ENCODE measurements around the gene LRRC8B.

Gene LRRC8B

DNA sequence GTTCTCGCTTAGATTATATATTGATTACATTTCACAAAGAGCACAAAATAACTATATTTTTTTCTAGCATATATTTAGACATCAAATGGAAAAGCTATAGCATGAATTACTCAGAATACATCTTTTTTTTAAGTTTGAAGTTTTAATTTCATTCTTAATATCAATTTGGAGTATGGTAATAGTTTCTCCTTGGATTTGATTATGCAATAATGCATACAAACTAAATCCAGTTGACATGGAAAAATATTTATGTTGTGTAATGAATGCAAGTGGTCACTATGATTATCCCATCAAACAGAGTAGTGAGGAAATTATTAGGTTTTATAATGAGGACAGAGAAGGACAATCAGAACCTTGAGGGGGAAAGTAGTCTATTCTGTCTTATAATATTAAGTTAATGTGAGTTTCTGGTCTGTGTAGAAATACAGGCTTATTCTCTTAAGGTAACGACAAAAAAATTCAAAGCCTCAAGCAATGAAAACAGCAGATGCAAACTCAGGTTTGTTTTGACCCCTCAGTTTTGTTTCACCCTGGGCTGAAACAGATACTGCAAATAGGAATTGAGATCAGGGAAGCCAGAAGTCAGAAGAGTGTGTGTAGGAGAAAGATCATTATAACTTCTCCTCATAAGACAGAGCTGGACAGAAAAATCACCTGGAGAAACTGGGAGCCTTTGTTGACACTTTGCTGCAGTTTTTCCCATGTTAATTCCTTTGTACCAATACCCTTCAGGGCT is 23.7 kb downstream of the LRRC8B start:
- ATAC-seq: no peak

DNA sequence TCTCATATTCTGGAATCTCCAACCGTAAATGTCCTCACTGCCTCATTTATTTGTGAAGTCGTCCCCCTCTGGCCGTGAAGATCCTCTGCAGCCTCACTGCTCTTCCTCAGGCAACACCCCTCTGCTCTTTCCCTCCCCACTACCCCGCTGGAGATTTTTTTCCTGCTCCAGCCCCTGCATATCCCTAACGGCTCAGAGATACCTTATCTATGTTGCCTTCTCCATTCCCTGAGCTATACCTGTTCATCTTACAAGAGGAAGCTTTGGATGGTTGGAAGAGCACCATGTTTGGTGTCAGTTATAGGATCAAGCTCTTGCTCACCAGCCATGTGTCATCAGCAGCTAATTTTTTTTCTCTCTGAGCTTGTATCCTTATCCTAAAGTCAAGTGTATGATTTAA is 26.4 kb downstream of the LRRC8B start:
- no peak for ATAC-seq

DNA sequence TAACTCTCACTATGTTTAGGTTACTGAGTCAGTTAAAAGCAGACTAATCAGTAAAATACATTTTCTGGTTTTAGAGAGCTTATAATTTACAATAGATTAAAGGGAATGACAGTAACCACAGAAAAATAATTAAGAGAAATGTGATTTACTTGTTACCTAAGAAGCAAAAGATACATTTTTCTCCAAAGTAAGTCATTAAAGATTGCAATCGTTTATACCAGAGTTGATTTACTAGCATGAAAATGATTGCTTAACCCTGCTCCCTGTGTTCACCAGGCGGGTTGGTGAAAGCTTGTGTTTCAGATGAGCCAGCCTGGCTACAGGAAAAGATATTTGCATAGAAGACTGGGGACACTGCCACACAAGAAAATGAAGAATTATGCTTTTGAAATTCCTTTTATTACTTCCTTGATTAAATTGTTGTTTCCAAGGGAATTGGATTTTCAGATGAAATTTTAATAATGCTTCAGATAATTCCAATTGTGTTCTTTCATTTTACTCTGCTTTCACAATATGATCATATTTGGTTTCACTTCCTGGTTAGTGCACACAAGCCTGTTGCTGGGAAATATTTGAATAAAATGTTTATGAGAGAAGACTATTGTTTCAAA is 27.9 kb downstream of the LRRC8B start:
- no peak for ATAC-seq

DNA sequence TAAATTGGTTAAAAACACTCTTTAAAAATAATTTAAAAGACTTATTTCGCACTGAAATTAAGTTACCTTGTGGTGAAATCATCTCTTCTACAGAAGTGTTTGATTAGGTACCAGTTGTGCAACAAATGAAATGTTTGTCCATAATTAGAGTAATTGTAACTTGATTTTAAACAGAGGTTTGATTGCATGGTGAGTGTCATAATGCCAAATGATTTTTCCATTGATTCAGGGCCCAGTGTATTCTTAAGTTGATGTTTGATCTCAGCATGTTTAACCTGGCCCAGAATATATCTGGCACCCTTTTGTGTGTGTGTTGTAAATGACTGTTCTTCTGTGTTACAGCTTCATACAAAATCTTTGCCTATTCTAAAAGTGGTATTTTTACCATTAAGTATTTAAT is 28.5 kb downstream of the LRRC8B start:
- ATAC-seq: no peak

DNA sequence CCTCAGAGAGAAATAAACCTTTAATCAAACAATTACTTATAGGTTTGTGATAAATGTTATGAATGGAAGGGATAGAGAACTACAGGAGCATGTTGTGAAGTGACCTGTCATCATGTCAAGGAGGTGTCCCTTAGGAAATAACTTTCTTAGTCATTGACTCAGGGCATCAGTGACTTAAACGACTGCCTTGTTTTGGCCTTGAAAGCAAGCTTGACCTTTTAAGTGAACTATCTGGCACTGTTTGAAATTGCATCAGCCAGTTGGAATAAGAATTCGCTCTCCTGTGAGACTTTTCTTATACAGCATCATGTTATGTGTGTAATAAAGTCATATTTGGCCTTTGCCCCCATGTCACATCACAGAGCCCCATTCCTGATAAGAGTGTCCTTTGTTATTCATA is 30.9 kb downstream of the LRRC8B start:
- ATAC-seq: peak in 1 of 2 donors; percentile 9

DNA sequence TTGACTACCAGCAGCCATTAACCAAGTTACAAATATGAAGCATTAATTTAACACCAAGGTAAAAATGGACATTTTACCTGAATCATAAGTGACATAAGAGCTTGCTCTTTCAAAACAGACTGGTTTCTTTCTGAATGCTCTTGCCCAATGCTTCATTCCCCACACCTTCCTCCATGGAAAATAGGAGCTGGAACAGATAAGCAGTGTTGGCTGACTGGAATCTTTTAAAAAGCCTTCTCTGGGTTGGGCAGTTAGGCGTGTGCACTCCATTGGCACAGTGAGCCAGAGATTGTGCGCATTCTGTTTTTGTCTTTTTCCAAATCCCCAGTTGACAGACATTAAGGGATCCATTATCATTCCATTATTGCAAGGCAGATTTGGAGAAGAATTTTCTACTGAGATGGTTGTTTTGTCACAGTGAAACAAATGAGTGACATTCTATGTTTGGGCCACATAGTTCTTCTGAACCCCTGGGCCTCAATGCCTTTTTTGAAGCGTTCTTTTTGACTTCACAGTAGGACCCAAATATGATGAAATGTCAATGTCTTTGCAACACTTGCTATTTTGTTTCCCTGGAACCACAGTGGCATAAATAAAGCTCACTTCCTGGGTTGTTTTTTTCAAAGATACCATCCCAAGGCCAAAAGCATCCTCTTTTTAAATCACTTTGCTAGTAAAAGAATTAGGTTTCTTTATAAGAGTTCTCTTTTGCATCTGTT is 32.3 kb downstream of the LRRC8B start:
- ATAC-seq: no peak

DNA sequence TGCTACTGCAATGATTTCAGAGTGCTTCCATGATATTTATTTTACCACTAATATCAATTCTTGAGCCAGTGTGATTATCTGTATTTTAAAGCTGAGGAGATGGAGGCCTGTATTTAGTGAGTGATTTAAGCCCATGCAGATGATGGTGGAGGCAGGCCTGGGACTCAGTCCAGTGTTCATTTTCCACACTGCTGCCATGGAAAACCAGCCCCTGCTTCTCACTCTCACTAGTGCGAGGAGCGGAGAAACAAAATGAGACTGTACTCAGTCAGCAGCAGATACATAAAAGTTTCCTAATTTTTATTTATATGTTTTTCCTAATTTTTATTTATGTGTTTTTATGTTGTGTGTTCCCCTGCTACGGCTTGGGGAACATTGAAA is 32.8 kb downstream of the LRRC8B start:
- ATAC-seq: no peak

DNA sequence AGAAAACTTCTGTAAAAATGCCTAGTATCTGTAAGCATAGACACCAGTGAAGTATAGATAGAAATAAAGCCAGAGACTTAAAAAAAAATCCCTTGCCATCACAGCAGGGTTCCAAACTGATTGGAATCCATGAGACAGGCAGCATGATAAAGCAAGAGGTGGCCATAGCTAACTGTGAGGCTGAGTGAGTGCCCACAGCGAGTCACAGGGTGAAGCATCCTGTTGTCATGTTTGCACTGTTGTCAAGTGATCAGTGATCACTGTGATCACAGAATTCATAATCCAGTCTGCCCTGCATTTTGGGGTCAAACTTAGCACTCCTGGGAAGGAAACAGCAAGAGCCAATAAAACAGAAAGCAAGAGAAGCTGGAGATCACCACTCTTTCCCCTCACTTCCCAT is 33.3 kb downstream of the LRRC8B start:
- ATAC-seq: peak; percentile 81 to 94

DNA sequence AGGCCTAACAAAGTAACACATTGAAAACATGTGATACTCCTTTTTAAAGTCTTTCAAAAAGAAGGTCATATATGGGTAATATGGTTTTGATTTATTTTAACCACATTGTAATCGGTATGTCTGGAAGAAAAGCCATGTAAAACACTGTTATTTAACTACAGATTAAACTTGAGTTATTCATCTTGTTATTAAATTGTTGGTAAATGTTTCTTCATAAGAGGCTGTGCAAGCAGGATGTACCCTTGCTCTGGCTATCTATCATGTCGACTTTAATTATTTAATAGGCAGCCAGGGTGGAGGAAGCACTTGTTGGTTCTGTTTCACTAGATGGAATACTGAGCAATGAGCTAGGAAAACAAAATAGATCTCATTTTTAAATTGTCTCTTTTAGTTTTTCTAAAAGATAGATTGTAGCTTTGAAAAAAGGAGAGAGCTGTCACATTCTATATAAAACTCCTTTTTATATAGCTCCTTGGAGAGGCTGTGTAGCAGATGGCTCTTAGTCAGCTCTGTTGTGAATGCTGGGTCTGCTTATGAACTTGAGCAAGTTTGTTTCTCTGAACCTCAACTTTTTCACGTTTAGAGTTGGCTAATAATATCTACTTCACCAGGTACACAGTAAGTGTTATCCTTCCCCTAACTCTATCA is 39.5 kb downstream of the LRRC8B start:
- ATAC-seq: no peak

DNA sequence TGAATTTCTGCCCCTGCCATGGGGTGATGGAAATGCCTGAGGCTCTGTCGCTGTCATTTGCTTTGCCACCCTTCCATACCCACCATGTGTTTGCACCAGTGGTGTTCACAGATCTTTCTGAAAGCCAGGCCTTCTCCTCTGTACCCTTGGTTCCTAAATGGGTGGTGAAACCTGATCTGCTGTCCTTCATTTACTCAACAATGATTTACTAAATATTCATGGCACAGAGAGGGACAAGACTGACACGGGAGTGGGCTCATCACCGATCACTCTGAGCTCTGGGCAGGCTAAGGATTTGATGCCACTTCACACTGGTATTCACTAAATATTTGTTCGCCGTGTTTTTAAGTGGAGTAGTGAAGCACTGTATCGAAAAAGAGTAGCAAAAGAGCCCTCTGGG is 40.9 kb downstream of the LRRC8B start:
- ATAC-seq: no peak

DNA sequence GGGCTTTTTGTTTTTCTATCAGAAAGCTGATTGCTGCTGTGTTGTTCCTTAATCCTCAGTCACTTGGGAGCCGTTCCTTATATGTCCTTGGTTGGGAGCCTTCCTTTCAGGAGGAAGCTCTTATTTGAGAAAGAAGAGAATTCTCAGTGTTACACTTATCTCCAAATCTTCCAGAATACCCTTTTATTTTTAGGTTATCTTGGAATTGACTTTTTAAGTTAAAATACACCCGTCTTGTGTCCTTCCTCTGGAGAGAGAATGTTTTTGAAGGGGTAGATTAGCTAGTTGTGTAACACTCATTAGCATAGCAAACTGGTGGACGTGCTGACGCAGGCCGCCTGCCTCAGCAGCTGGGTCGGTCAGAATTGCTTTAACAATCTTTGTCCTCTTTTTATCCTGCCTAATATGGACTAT is 42.1 kb downstream of the LRRC8B start:
- ATAC-seq: no peak

DNA sequence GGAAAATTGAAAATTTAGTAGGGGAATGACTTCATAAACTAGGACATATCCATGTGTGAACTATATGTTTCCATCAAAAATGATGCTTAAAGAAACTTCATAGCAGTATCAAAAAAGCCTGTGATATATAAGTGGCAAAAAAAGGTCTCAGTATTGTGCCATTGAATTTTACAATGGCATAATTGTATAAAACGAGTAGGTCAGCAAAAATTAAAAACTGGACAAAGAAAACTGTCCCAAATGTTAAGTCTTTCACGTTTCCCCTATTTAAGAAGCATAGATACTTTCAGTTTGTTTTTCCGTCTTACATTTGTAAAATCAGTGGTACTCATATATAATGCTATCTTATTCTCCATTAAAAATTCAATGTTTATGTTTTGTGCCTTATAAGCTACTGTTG is 43.2 kb downstream of the LRRC8B start:
- ATAC-seq: no peak

DNA sequence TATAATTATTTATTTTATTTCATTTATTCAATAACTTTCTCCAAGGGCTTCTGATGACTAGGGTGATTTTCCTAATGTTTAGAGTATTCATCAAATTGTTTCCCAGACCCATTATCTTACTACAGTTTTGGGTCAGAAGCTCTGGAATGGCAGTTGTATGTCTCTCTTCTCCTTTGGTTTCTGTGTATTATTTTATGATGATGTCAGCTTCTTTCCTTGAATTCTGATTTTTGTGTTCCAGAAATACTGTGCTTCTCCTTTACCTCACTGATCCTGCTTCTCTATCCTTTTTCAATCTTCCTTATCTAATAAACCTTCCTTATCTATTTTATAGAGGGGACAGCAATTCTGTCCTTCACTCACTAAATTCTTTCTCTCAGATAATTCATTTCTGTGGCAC is 48.8 kb downstream of the LRRC8B start:
- ATAC-seq: no peak

DNA sequence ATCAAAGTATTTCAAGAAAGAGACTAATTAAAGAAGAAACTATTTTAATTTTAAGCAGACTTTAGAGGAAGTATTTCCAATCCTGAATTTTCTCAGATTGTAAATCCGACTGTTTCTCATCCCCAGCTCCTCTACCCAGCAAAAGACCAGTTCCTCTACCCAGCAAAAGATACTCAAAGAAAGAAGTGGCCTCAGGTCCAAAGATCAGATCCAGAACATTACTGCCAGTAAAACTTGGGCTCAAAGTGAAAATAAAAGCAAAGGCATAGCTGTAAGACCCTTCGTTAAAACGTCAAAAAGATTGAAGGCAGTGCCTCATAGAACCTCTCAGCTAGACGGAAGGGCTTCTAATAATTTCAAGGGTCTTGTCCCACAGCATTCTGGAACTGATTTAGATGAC is 50.0 kb downstream of the LRRC8B start:
- ATAC-seq: no peak

DNA sequence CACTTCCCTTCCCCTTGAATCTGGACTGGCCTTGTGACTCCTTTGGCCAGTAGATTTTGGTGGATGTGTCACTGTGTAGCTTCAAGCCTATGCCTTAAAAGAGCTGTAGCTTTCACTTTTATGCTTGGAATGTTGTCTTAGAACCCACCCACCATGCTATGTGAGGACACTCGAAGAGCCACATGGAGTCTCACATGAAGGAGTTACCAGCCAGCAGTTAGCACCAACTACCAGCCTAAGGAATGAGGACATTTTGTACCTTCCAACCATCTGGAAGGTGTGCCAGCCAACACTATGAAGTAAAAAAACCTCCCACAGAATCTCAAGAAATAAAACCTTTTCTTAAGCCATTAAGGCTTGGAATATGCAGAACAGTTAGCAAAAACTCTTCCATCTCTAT is 50.6 kb downstream of the LRRC8B start:
- no peak for ATAC-seq

DNA sequence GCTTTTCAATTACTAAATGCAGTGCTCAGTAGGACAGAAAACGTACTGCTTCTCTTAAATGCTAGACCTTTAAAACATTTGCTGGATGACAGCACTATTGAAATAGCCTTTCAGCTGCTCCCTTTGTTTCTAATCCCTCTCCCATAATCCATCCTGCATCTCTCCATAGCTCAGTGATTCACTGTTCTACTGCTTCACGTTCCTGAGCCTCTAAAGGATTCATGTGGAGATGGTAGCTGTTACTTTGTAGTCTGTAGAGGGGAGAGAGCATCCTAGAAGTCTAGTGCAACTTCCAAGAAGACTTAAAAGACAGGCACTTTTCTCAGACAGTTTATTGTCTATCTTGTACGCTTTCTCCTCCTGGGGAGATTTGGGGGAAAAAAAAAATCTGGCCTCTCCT is 51.4 kb downstream of the LRRC8B start:
- ATAC-seq: no peak

DNA sequence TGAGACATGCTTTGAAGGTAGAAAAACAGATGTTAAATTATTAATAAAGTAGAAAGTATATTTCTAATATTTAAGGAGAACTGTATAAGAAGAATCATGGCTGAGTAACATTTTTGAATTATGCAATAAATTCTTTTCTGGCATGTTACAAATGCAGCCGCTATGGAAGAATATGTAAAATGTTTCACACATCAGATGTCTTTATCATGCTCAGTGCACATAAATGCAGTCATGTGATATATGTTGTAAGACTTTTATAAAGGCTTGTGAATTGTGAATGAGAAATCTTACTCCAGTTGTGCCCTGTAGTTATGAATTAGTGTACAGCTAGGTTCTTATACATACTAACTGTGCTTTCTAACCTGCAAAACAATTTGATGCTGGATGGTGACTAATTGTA is 53.5 kb downstream of the LRRC8B start:
- ATAC-seq: no peak

DNA sequence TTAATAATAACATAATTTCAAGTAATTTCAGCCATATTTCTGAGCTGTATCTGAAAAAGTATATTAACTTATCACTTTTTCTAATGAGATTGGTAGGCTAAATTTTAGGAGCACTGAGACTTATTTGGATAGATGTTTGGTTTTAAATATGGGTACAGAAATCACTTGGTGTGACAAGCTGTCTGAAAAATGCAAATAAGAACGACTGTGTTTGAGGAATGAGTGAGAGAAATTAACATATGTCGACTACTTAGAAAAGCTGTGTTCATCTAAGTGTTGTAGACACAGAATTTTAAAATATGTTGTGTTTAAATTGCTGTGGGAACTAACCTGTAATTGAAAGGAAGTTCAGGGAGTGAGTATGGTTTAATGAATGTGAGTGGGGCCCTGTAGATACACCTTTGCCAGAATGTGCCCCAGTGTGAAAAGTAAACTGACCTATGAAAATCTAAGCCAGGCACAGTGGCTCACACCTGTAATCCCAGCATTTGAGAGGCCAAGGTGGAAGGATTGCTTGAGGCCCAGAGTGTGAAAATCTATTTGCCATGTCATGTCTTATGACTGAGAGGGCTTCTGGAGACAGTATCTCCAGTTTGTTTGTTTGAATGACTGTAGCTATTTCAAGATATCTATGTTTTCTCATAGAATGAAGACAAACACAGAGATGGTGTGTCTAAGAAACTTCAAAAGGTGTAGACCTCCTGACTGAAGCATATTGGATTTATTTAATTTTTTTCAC is 54.5 kb downstream of the LRRC8B start:
- ATAC-seq: no peak

DNA sequence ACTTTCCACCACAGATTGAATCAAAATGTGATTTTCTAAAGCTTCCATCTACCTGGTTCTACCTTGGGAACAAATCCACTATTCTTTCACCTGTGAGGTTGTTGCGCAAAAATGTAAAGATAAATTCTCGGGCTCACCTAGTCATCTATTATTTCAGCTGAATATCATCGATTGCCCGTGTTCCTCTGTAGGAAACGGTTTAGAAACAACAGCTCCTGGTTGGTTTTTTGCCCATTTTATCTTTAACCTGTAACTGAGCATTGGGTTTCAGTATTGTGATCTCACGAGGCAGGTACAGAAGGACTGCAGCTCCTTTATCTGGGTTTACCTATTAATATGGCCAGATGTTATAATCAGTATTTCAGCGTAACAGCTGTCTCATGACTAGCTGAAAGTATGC is 55.4 kb downstream of the LRRC8B start:
- ATAC-seq: no peak

DNA sequence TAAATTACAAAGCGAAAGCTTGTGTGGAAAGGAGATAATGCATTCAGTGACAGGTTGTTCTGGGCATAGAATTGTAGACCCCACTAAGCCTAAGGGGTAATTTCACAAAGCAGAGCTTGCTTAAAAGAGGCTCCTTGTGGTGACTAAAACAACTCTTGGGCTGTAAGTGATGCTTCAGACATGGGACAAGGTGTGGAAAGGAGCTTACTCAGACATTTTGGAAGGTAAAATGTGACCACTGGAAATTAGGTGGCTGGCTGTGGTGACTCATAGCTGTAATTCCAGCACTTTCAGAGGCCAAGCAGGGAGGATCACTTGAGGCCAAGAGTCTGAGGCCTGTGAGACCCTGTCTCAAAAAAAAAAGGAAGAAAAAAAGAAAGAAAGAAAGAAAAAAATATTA is 57.2 kb downstream of the LRRC8B start:
- ATAC-seq: peak in 1 of 2 donors; percentile 24

DNA sequence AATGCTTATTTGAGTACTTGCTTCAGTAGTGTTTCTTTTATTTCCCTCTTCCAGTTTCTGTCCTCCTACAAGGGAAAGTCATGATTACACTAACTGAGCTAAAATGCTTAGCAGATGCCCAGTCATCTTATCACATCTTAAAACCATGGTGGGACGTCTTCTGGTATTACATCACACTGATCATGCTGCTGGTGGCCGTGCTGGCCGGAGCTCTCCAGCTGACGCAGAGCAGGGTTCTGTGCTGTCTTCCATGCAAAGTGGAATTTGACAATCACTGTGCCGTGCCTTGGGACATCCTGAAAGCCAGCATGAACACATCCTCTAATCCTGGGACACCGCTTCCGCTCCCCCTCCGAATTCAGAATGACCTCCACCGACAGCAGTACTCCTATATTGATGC is 57.9 kb downstream of the LRRC8B start:
- ATAC-seq: no peak

DNA sequence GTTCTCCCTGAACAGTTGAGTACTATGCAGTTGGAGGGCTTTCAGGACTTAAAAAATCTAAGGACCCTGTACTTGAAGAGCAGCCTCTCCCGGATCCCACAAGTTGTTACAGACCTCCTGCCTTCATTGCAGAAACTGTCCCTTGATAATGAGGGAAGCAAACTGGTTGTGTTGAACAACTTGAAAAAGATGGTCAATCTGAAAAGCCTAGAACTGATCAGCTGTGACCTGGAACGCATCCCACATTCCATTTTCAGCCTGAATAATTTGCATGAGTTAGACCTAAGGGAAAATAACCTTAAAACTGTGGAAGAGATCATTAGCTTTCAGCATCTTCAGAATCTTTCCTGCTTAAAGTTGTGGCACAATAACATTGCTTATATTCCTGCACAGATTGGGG is 59.6 kb downstream of the LRRC8B start:
- no peak for ATAC-seq

DNA sequence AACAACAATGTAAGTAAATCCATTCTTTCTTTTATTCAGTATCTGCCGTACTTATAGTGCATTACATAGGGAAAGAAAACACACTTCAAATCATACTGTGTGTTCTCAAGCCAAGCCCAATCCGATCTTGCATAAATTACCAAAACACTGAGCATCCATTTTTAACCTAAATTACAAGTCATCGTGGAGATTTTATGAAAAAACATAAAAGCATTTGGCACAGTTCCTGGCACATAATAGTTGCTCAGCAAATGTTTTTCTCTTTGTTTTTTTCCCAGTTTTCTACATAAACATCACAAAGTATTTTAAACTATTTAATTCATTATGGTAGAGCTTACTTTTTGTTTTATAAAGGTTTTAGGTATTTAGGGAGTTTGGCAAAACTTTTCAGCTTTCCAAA is 60.2 kb downstream of the LRRC8B start:
- ATAC-seq: no peak
